Measurements from ENCODE around the gene VANGL1. TPM values are rescaled to one million over a fixed set of nuclear protein-coding genes. Genes with fewer than 3 reads are reported as not detected.

Gene VANGL1
- total RNA-seq, 1 donor from 2014 or later: 8.0 TPM

GRCh38 chr1:115713906-115714305 is 72.1 kb downstream of the VANGL1 start:
- Histone ChIP-seq H3K4me3 (no peak overlapping the region), H3K36me3 (no peaks in the 10 kb centered on the region), H3K9me3 (no peaks in the 10 kb centered on the region), H3K27me3 (no peaks in the 10 kb centered on the region), H3K27ac (no peak overlapping the region), H3K4me1 (no peaks in the 10 kb centered on the region)
- TF ChIP-seq CTCF (IDR thresholded peaks at IDR 0.05): no peak
- intact Hi-C loops (cut with DNase I): no loop called here
- no peak for DNase-seq (ENCODE audit: low spot score in 2 of 2)

GRCh38 chr1:115714572-115715141 is 72.9 kb downstream of the VANGL1 start:
- no peak for DNase-seq (ENCODE audit: low spot score in 2 of 2)
- H3K4me3 ChIP-seq: no peak overlapping the region
- no peaks in the 10 kb centered on the region for H3K9me3 ChIP-seq
- no peaks in the 10 kb centered on the region for H3K36me3 ChIP-seq
- intact Hi-C loops (cut with DNase I): no loop called here
- no peak overlapping the region for H3K27ac ChIP-seq
- H3K27me3 ChIP-seq: no peaks in the 10 kb centered on the region
- H3K4me1 ChIP-seq: no peaks in the 10 kb centered on the region
- TF ChIP-seq CTCF (IDR thresholded peaks at IDR 0.05): no peak

GRCh38 chr1:115717541-115717940 is 75.8 kb downstream of the VANGL1 start:
- H3K9me3 ChIP-seq: no peaks in the 10 kb centered on the region
- H3K27ac ChIP-seq: no peak overlapping the region
- H3K27me3 ChIP-seq: no peaks in the 10 kb centered on the region
- no peaks in the 10 kb centered on the region for H3K36me3 ChIP-seq
- intact Hi-C loops (cut with DNase I): loop anchor here (1.0 kb wide), 1 partner anchor 55 kb away; no protein-coding TSS in a partner anchor
- TF ChIP-seq CTCF (IDR thresholded peaks at IDR 0.05): peak; percentile 24 to 63 (median 40)
- peak in 1 of 2 donors; percentile 68 for DNase-seq (ENCODE audit: low spot score in 2 of 2)
- no peaks in the 10 kb centered on the region for H3K4me1 ChIP-seq
- no peak overlapping the region for H3K4me3 ChIP-seq

GRCh38 chr1:115718011-115718754 is 76.4 kb downstream of the VANGL1 start:
- TF ChIP-seq CTCF (IDR thresholded peaks at IDR 0.05): no peak
- intact Hi-C loops (cut with DNase I): no loop called here
- H3K36me3 ChIP-seq: no peaks in the 10 kb centered on the region
- H3K4me1 ChIP-seq: no peaks in the 10 kb centered on the region
- H3K9me3 ChIP-seq: no peaks in the 10 kb centered on the region
- H3K27ac ChIP-seq: no peak overlapping the region
- H3K27me3 ChIP-seq: no peaks in the 10 kb centered on the region
- DNase-seq (ENCODE audit: low spot score in 2 of 2): no peak
- no peak overlapping the region for H3K4me3 ChIP-seq

GRCh38 chr1:115719285-115719684 is 77.5 kb downstream of the VANGL1 start:
- Histone ChIP-seq H3K27ac (no peak overlapping the region), H3K36me3 (no peaks in the 10 kb centered on the region), H3K4me1 (no peaks in the 10 kb centered on the region), H3K4me3 (no peak overlapping the region), H3K27me3 (no peaks in the 10 kb centered on the region), H3K9me3 (no peaks in the 10 kb centered on the region)
- no peak for TF ChIP-seq CTCF (IDR thresholded peaks at IDR 0.05)
- DNase-seq (ENCODE audit: low spot score in 2 of 2): no peak
- intact Hi-C loops (cut with DNase I): no loop called here

Measured in ascending aorta (tissue), 2 donors.